HG02973 (cell line): ENCODE data around the gene CNTNAP5.
"Not testable (repeated sequence)": the region's sequence is repeated elsewhere in the genome, so short reads cannot be mapped to it uniquely, and the experiment has no call there.

Experiments
- ATAC-seq: cut with Tn5 transposase; IDR thresholded peaks from one replicate; pipeline ENCODE4 v1.9.1; 2021; ENCODE audit warnings: moderate library complexity; ENCODE audit not compliant: unreplicated experiment

Gene CNTNAP5

DNA sequence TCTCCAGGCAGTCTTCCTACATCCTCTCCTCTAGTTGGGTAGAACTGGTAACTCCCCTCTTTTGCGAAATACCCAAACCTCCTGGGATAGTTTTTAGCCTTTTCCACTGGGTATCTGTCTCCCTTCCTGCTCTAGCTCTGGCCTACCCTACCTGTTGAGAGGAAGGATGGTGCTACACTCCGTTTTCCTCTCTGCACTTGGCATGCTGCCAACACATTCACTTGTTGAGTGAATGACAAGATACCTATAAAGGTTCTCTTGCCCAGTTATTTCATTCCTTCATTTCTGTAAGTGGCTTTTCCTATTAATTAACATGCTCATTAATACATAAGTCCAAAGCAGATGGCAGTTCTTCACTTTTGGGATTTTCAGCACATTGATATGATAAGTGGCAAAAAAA is 293.8 kb downstream of the CNTNAP5 start:
- ATAC-seq: no peak

- ATAC-seq: no peak
Observed at GRCh38 chr2:124319577-124319976, 294.5 kb downstream of the CNTNAP5 start.

DNA sequence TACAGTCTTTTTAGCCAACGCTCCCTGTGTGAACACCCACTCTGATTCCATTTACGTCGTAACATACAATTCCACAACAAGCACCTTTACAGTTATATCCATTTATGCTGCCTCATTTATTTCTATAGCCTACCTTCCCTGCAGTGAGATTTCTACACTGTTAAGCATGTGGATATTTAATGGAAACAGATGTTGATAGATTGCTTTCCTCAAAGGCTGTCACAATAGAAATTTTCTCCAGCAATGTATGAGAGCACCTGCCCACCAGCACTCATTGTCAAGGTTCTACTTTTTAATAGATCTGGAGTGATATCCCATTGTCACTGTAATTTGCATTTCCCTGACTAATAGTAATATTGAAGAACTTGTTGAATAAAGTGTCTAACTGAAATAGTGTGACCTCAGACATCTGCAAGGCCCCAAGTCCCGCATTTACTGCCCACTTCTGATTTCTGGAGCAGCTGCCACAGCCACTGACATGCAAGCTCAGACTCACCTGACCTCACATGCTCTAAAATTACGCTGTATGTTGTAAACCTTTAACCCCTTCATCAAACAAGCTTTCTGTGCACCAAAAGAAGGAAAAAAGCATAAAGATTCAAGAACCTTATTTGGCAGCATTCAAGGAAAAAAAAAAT is 295.1 kb downstream of the CNTNAP5 start:
- no peak for ATAC-seq

GRCh38 chr2:124323321-124323720 is 298.2 kb downstream of the CNTNAP5 start:
- ATAC-seq: no peak

DNA sequence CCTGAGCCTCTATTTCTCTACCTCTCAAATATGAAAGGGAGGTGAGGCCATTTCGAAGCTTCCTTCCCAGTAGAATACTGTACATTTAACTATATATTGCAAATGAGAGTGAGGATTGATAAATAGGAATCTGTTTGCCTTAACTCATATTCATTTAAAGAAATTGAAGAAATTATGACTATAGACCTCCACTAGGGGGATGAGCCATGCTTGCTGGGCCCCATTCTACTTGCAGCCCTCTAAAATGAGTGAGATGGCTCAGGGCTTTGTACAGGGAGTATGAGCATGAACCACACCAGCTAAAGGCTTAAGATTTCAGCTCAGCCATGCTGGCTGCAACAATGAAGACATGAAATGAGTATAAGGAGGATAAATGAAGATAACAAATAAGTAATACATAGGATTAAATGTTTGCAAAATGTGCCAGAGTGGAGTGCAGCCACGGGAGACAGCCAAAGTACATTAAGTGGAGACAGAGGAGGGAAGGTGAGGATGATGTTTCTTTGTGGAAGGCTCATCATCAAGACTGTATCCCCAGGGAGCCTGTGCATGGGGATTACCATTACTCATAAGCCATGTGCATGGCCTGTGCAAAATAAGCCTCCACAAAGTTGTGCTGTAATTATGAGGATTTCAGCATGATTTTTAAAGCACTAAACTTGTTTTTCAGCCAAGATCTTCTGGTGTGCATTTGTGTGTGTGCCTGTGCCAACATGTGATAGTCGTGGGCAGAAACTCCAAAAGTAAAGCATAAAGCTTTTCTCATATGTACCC is 300.8 kb downstream of the CNTNAP5 start:
- no peak for ATAC-seq

GRCh38 chr2:124327303-124327702 is 302.2 kb downstream of the CNTNAP5 start:
- ATAC-seq: no peak

- no peak for ATAC-seq
Observed at GRCh38 chr2:124328397-124328796, 303.3 kb downstream of the CNTNAP5 start.

DNA sequence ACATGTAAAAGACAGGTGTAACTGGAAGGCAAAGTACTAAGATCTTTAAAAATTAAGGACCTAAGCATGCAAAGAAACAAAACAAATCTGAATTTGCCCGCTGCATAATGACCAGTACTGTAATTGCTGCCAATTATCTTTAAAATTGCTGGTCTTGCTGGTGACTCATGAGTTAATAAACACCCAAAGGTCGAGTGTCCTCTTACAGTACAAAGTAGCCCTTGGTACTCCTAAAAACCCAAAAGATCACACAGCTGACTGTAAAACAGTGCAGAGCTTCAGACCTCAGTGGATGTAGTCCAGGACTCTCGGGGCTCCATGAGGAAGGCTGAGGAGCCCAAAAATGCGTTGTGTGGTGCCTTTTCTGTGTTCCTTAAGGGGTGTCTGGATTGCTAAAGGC is 308.7 kb downstream of the CNTNAP5 start:
- ATAC-seq: no peak

DNA sequence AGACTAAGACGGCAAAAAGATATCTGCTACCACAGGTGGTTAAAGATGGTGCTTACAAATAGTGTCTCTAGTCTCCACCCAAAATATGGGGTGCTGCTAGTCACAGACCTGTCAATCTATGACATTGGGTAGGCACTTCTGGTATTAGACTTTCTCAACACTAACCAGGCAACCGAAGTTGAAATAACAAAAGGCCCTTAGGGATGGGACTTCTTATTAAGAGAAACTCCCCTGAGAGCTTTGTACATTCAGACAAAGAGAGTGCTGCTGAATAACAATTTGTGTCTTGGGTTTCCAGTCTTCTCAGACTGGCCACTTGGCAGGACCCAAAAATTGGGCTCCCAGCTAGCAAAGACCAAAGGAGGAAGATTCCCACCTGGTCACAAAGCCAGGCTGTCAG is 310.0 kb downstream of the CNTNAP5 start:
- no peak for ATAC-seq

DNA sequence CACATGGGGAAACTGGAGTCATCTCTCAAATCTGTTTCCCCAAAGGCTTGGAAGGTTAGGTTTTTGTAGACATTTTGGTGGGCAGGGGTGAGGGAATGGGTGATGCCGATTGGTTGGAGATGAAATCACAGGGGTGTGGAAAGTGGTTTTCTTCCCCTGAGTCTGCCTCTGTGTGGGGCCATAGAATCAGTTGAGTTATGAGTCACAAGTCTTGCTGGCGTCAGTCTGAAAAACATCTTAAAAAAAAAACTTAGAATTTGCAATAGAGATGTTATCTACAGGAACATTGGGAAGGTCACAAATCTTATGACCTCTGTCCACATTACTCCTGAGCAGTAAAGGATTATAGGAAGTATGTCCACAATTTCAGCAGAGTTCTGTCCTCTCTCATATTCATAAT is 314.6 kb downstream of the CNTNAP5 start:
- ATAC-seq: no peak

GRCh38 chr2:124343827-124344498 is 318.9 kb downstream of the CNTNAP5 start:
- no peak for ATAC-seq

DNA sequence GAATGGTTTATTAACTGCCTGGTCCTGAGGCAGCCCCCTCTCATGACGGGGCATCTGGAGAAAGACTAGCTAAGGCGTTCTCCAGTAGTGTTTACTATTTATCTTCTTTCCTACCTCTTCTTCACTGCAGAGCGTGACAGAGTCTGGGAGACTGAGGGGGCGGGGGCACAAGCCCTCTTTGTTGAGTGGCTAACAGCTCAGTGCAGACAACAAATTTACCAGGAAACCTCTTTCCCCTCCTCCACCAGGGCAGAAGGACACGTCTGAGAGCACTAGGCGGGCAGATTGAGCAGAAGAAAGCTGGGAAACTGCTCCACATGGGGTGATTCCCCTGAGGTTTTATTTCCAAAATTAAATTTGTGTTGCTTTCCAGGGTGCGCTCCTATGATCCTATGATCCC is 322.1 kb downstream of the CNTNAP5 start:
- ATAC-seq: no peak

- ATAC-seq: no peak
Observed at GRCh38 chr2:124353656-124354055, 328.6 kb downstream of the CNTNAP5 start.

DNA sequence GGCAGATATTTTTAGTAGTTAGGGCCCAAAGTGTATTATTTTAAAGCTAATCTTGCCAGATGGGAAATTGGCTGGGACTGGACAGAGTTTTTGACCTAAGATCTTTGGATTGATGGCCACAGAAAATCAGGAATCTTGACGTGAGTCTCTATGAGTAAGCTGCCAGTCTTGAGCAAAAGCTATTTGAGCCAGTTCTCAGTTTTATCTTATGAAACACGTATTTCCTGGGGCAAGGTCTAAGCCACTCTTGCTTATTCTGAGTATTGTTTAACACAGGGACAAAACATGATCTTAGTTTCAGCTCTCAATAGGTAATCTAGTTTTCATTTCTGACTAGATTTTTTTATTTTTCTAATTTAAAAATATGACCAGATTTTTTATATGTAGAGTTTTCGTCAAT is 329.4 kb downstream of the CNTNAP5 start:
- ATAC-seq: no peak

GRCh38 chr2:124361966-124362365 is 336.9 kb downstream of the CNTNAP5 start:
- ATAC-seq: not testable (repeated sequence)

DNA sequence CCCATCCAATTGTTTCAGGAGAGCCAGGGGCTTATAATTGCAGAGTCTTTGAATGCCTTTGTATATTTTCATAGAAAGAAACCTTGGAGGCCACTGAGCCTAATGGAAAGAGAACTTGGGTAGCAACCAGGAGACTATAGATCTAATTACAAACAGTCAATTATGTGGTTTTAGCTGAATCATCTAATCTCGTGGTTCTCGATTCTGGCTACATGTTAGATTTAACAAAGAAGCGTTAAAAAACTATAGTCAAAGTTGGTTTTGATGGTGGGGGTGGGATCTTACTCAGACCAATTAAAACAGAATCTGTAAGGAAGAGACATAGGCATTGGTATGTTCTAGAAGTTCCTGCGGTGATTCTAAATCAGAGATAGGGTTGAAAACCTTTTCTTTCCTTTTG is 344.1 kb downstream of the CNTNAP5 start:
- no peak for ATAC-seq

DNA sequence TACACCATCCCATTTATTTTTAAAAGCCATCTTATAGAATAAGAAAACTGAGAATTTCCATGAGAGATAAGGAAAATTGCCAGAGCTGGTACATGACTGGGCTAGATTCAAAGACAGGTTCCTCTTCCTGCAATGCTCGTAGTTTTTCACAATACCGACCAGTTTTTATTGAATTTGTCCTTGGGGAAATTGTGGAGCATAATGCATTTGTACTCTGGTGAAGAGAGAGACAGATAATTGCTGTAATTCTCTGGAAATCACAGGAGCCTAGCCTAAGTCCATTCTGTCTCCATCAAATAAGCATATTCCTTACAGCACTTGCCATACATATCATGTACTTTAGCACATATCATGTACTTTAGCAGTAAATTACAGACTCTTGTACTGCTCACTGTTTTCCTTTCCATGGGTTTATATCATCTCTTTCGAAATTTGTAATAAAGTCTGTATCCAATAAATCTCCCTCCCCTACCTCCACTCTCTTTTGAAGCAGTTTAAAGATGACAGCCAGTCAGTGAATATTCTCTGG is 355.2 kb downstream of the CNTNAP5 start:
- ATAC-seq: no peak

DNA sequence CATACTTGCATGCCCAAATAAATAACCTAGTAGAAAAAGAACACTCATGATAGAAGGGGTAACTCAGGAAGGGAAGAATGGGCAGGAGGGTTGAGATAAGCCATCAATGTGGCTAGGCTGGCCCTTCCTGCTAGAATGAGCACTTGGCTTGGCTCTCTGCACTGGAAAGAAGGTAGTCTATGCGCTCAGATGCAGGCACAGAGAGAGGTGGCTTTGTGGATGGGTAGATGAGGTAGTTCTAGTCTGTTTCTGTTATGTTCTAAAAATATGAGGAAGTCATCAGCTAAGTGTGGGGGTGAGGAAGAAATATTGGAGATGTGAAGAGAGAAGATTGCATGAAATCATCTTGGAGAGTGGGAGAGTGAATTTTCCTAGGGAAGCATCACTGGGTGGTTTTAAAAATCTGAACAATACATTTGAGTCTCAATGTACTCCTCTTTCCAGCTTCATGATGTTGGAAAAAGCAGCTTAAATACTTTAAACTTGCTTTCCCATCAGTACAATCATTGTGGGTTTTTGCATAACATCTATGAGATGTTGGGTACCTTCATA is 357.1 kb downstream of the CNTNAP5 start:
- ATAC-seq: no peak

GRCh38 chr2:124395961-124396360 is 370.9 kb downstream of the CNTNAP5 start:
- no peak for ATAC-seq

GRCh38 chr2:124402274-124402673 is 377.2 kb downstream of the CNTNAP5 start:
- no peak for ATAC-seq

DNA sequence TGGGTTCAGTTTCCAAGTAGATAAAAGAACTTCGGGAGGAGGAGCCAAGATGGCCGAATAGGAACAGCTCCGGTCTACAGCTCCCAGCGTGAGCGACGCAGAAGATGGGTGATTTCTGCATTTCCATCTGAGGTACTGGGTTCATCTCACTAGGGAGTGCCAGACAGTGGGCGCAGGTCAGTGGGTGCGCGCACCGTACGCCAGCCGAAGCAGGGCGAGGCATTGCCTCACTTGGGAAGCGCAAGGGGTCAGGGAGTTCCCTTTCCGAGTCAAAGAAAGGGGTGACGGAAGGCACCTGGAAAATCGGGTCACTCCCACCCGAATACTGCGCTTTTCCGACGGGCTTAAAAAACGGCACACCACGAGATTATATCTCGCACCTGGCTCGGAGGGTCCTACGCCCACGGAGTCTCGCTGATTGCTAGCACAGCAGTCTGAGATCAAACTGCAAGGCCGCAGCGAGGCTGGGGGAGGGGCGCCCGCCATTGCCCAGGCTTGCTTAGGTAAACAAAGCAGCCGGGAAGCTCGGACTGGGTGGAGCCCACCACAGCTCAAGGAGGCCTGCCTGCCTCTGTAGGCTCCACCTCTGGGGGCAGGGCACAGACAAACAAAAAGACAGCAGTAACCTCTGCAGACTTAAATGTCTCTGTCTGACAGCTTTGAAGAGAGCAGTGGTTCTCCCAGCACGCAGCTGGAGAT is 382.9 kb downstream of the CNTNAP5 start:
- not testable (repeated sequence) for ATAC-seq
